GM12865 (cell line): ENCODE results near the gene BEST4.
"Not testable (repeated sequence)": the region's sequence is repeated elsewhere in the genome, so short reads cannot be mapped to it uniquely, and the experiment has no call there.

Source experiments
- DNase-seq: peaks from one replicate; pipeline ENCODE4 v3.0.0; 2010; ENCODE audit warnings: low read depth
- H3K4me3 ChIP-seq: 2 replicates; pipeline ENCODE4 v1.5.1; 2011; ENCODE audit warnings: mild to moderate bottlenecking, low read depth, low read length, control low read depth
- CTCF ChIP-seq: IDR thresholded peaks from 2 replicates; pipeline ENCODE4 v1.5.1; 2011; ENCODE audit warnings: low read length, control low read depth, low read depth, inconsistent platforms; ENCODE audit not compliant: insufficient read depth; ENCODE audit errors: missing control alignments

Gene BEST4

GRCh38 chr1:44829506-44830384, 41.8 kb upstream of the BEST4 start:
- no peak overlapping the region for H3K4me3 ChIP-seq
- DNase-seq = no peak
- TF ChIP-seq CTCF = no peak

GRCh38 chr1:44828841-44829440, 41.0 kb upstream of the BEST4 start:
- H3K4me3 ChIP-seq = no peak overlapping the region
- no peak for TF ChIP-seq CTCF
- no peak for DNase-seq

GRCh38 chr1:44828003-44828651, 40.2 kb upstream of the BEST4 start:
- no peak overlapping the region for H3K4me3 ChIP-seq
- TF ChIP-seq CTCF = no peak
- no peak for DNase-seq

- no peak overlapping the region for H3K4me3 ChIP-seq
- no peak for DNase-seq
- peak; percentile 18 for TF ChIP-seq CTCF
Observed at GRCh38 chr1:44827197-44828002, 39.4 kb upstream of the BEST4 start.

GRCh38 chr1:44826375-44827196, 38.6 kb upstream of the BEST4 start:
- H3K4me3 ChIP-seq = no peak overlapping the region
- DNase-seq = no peak
- no peak for TF ChIP-seq CTCF

GRCh38 chr1:44824392-44824791, 36.4 kb upstream of the BEST4 start:
- H3K4me3 ChIP-seq, DNase-seq: not testable (repeated sequence)
